ENCODE data around the gene COPS2. TPM values are rescaled to one million over a fixed set of nuclear protein-coding genes. Genes with fewer than 3 reads are reported as not detected.
"Not testable (repeated sequence)": the region's sequence is repeated elsewhere in the genome, so short reads cannot be mapped to it uniquely, and the experiment has no call there.

Gene COPS2
- polyA plus RNA-seq, 10 donors = 89.1 to 134 (median 102) TPM

- no peak for DNase-seq
Measured at GRCh38 chr15:49115062-49115461, 40.3 kb downstream of the COPS2 start.

GRCh38 chr15:49110158-49110944 is 45.0 kb downstream of the COPS2 start:
- no peak for DNase-seq

- no peak for DNase-seq
Measured at GRCh38 chr15:49103002-49103401, 52.4 kb downstream of the COPS2 start.

- no peak for DNase-seq
Measured at GRCh38 chr15:49101536-49101935, 53.9 kb downstream of the COPS2 start.

GRCh38 chr15:49096090-49096750 is 59.2 kb downstream of the COPS2 start:
- no peak for DNase-seq

- DNase-seq = no peak
Measured at GRCh38 chr15:49094923-49095322, 60.5 kb downstream of the COPS2 start.

- no peak for DNase-seq
Measured at GRCh38 chr15:49093252-49094105, 61.9 kb downstream of the COPS2 start.

GRCh38 chr15:49088996-49089395 is 66.4 kb downstream of the COPS2 start:
- no peak for DNase-seq

- DNase-seq = no peak
Measured at GRCh38 chr15:49085696-49086459, 69.5 kb downstream of the COPS2 start.

GRCh38 chr15:49084285-49084570 is 71.2 kb downstream of the COPS2 start:
- DNase-seq = no peak

- DNase-seq = peak in 1 of 3 donors; percentile 34
Measured at GRCh38 chr15:49083401-49084284, 71.8 kb downstream of the COPS2 start.

GRCh38 chr15:49082960-49083359 is 72.4 kb downstream of the COPS2 start:
- peak in 1 of 3 donors; percentile 48 for DNase-seq

- no peak for DNase-seq
Measured at GRCh38 chr15:49079340-49080039, 75.9 kb downstream of the COPS2 start.

- DNase-seq = no peak
Measured at GRCh38 chr15:49075881-49076280, 79.5 kb downstream of the COPS2 start.

GRCh38 chr15:49074589-49075287 is 80.7 kb downstream of the COPS2 start:
- not testable (repeated sequence) for DNase-seq
